DOHH2 (cell line): Measurements from ENCODE around the gene ZBTB8A.

Experiments used
- CTCF ChIP-seq: fragments of 200-600 bp; sonication (generic); IDR thresholded peaks from one replicate; pipeline ENCODE4 v1.5.1; 2014; ENCODE audit warnings: antibody characterized with exemption, mild to moderate bottlenecking, low read depth, low read length; ENCODE audit not compliant: poor library complexity, severe bottlenecking
- EZH2phosphoT487 ChIP-seq: fragments of 200-600 bp; sonication (generic); IDR thresholded peaks from 2 replicates; pipeline ENCODE4 v1.6.1; 2017; ENCODE audit warnings: borderline replicate concordance, mild to moderate bottlenecking, antibody characterized with exemption, low read length, moderate library complexity, mixed read lengths

- TF ChIP-seq CTCF, result no peak
- TF ChIP-seq EZH2phosphoT487, result no peak
Measured at GRCh38 chr1:32600034-32600433, 60.8 kb downstream of the ZBTB8A start.
